ENCODE results near the gene CFAP53. TPM values are rescaled to one million over a fixed set of nuclear protein-coding genes. Genes with fewer than 3 reads are reported as not detected.

CFAP53 gene
- total and polyA plus RNA-seq, 2 donors (not counting 3 experiments of a cell fraction or from before 2014, with no cell fraction given), result 0.12 to 0.18 TPM

DNA sequence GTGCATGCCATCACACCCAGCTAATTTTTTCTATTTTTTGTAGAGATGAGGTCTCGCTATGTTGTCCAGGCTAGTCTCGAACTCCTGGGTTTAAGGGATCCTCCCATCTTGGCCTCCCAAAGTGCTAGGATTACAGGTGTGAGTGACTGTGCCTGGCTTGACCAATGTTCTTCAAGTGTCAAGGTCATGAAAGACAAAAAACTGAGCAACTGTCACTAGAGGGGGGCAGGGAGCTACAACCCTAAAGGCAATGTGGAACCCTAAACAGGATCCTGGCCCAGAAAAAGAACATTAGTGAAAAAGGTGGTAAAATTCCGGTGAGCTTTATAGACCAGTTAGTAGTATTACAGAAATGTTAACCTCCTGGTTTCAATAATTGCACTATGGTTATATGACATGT is 78.6 kb downstream of the CFAP53 start:
- Histone ChIP-seq H3K27me3 (ENCODE audit: control insufficient read depth in 2 of 2, insufficient read depth in 2 of 2, low read length in 2 of 2) (peaks cover 6 to 10% of the 10 kb centered on the region in 2 experiments), H3K79me2 (ENCODE audit: control insufficient read depth, insufficient read depth, low read length) (no peaks in the 10 kb centered on the region), H3K9me3 (replicated peaks; ENCODE audit: control insufficient read depth, insufficient read depth, low read length) (no peaks in the 10 kb centered on the region), H3K4me3 (replicated peaks in 1 of 3; ENCODE audit: insufficient read depth in 1 of 3, low read depth in 1 of 3, low read length in 3 of 3) (no peak overlapping the region), H3K9me1 (replicated peaks; ENCODE audit: control insufficient read depth, extremely low read depth, insufficient read depth, low read length) (no peaks in the 10 kb centered on the region), H4K20me1 (replicated peaks; ENCODE audit: control insufficient read depth, extremely low read depth, insufficient read depth, low read length) (no peaks in the 10 kb centered on the region), H3K36me3 (ENCODE audit: control insufficient read depth in 2 of 2, extremely low read depth in 1 of 2, insufficient read depth in 2 of 2, low read length in 2 of 2) (no peaks in the 10 kb centered on the region), H3K4me1 (ENCODE audit: control insufficient read depth, extremely low read depth, insufficient read depth, low read length) (no peaks in the 10 kb centered on the region), H3K9ac (replicated peaks; ENCODE audit: extremely low read depth, insufficient read depth, low read length) (no peak overlapping the region), H3K4me2 (ENCODE audit: insufficient read depth, low read length) (no peak overlapping the region), H2AFZ (ENCODE audit: low read depth, low read length) (no peak overlapping the region), H3K27ac (ENCODE audit: insufficient read depth, low read depth, low read length) (no peak overlapping the region)
- DNase-seq (ENCODE audit: low read depth, low spot score) (no peak), FAIRE-seq (no peak)
- dilution Hi-C loops (cut with MboI; ENCODE audit: extremely low pct_ligation_motif_present, low sequenced_read_pairs), result no loop called here
- ChIA-PET CTCF (no interaction called here), POLR2A (no interaction called here)
- TF ChIP-seq POLR2A (IDR thresholded peaks at IDR 0.05; ENCODE audit: low read depth, low read length) (no peak), GATA2 (IDR thresholded peaks at IDR 0.05; ENCODE audit: insufficient read depth, insufficient read length, low read depth, low read length) (no peak), EZH2 (IDR thresholded peaks at IDR 0.05; ENCODE audit: borderline replicate concordance, low read depth, low read length, severe bottlenecking) (no peak), FOS (IDR thresholded peaks at IDR 0.05; ENCODE audit: borderline replicate concordance, insufficient read depth, low read length) (no peak), JUN (IDR thresholded peaks at IDR 0.05; ENCODE audit: borderline replicate concordance, insufficient read depth, insufficient read length, low read depth) (no peak), MYC (IDR thresholded peaks at IDR 0.05; ENCODE audit: low read depth, low read length) (no peak), POLR2AphosphoS5 (IDR thresholded peaks at IDR 0.05; ENCODE audit: insufficient read depth, low read depth, low read length) (no peak)
- TF ChIP-seq, protein P1, sequence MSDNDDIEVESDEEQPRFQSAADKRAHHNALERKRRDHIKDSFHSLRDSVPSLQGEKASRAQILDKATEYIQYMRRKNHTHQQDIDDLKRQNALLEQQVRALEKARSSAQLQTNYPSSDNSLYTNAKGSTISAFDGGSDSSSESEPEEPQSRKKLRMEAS (IDR thresholded peaks at IDR 0.05; ENCODE audit: insufficient read depth, insufficient read length), result no peak
- TF ChIP-seq, protein P2, sequence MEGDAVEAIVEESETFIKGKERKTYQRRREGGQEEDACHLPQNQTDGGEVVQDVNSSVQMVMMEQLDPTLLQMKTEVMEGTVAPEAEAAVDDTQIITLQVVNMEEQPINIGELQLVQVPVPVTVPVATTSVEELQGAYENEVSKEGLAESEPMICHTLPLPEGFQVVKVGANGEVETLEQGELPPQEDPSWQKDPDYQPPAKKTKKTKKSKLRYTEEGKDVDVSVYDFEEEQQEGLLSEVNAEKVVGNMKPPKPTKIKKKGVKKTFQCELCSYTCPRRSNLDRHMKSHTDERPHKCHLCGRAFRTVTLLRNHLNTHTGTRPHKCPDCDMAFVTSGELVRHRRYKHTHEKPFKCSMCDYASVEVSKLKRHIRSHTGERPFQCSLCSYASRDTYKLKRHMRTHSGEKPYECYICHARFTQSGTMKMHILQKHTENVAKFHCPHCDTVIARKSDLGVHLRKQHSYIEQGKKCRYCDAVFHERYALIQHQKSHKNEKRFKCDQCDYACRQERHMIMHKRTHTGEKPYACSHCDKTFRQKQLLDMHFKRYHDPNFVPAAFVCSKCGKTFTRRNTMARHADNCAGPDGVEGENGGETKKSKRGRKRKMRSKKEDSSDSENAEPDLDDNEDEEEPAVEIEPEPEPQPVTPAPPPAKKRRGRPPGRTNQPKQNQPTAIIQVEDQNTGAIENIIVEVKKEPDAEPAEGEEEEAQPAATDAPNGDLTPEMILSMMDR (IDR thresholded peaks at IDR 0.05; ENCODE audit: extremely low read depth in 1 of 2, insufficient read depth in 1 of 2, low read depth in 1 of 2, low read length in 2 of 2), result no peak
- intact Hi-C loops (cut with micrococcal nuclease), result no loop called here
- no TSS peak for BruUV-seq (replicated peaks)
